Osteoblast (primary cell): Measurements from ENCODE around the gene AP4M1. TPM values are rescaled to one million over a fixed set of nuclear protein-coding genes. Genes with fewer than 3 reads are reported as not detected.

Source experiments
- DNase-seq: peaks from one replicate; pipeline ENCODE4 v3.0.0; 2011; ENCODE audit warnings: low spot score, mixed read lengths; ENCODE audit not compliant: insufficient read length; ENCODE audit errors: missing footprints
- H2AFZ ChIP-seq: 2 replicates; pipeline ENCODE4 v1.6.0; 2011; ENCODE audit warnings: mild to moderate bottlenecking, low read length
- H3K27ac ChIP-seq: 2 replicates; pipeline ENCODE4 v1.5.1; 2011; ENCODE audit warnings: mild to moderate bottlenecking, low read depth, low read length, moderate library complexity
- H3K27me3 ChIP-seq: 2 replicates; pipeline ENCODE4 v1.6.0; 2012; ENCODE audit warnings: mild to moderate bottlenecking, control low read depth, inconsistent platforms, low read length, moderate library complexity; ENCODE audit not compliant: insufficient read depth
- H3K36me3 ChIP-seq: 2 replicates; pipeline ENCODE4 v1.5.1; 2011; ENCODE audit warnings: mild to moderate bottlenecking, low read length, control low read depth, moderate library complexity; ENCODE audit not compliant: insufficient read depth
- H3K4me1 ChIP-seq: 2 replicates; pipeline ENCODE4 v1.5.1; 2011; ENCODE audit warnings: mild to moderate bottlenecking, low read length, control low read depth, moderate library complexity; ENCODE audit not compliant: insufficient read depth
- H3K4me2 ChIP-seq: 2 replicates; pipeline ENCODE4 v1.6.0; 2011; ENCODE audit warnings: mild to moderate bottlenecking, low read length; ENCODE audit not compliant: insufficient read depth
- H3K4me3 ChIP-seq: fragments of 200-600 bp; sonication (generic); 3 replicates; pipeline ENCODE4 v1.5.1; 2012; ENCODE audit warnings: mild to moderate bottlenecking, low read length, inconsistent platforms; ENCODE audit not compliant: insufficient read depth
- H3K79me2 ChIP-seq: 2 replicates; pipeline ENCODE4 v1.6.0; 2012; ENCODE audit warnings: mild to moderate bottlenecking, low read length, control low read depth, inconsistent platforms; ENCODE audit not compliant: insufficient read depth
- H3K9me3 ChIP-seq: 2 replicates; pipeline ENCODE4 v1.5.1; 2011; ENCODE audit warnings: low read depth, low read length, control low read depth
- H4K20me1 ChIP-seq: 2 replicates; pipeline ENCODE4 v1.6.0; 2012; ENCODE audit warnings: mild to moderate bottlenecking, low read length, control low read depth; ENCODE audit not compliant: insufficient read depth
- CTCF ChIP-seq: IDR thresholded peaks from 2 replicates; pipeline ENCODE4 v1.5.1; 2011; ENCODE audit warnings: mild to moderate bottlenecking, low read depth, low read length, moderate library complexity; ENCODE audit errors: extremely low read depth
- total RNA-seq: library from RNA; depleted of rRNA; stranded (reverse); fragments of >200 nt; gene quantifications from 2 replicates; pipeline ENCODE4 v1.2.3, GENCODE V29; 2012

Gene AP4M1
- total RNA-seq, 1 donor: 19.5 TPM

GRCh38 chr7:100085515-100085914, 15.9 kb upstream of the AP4M1 start:
- H3K79me2 ChIP-seq: peaks cover 25% of the 10 kb centered on the region
- H3K4me2 ChIP-seq: no peak overlapping the region
- peaks cover 2% of the 10 kb centered on the region for H4K20me1 ChIP-seq
- peaks cover 40% of the 10 kb centered on the region for H3K4me1 ChIP-seq
- no peaks in the 10 kb centered on the region for H3K9me3 ChIP-seq
- H3K27me3 ChIP-seq: no peaks in the 10 kb centered on the region
- no peak overlapping the region for H2AFZ ChIP-seq
- H3K36me3 ChIP-seq: peaks cover 4% of the 10 kb centered on the region
- no peak overlapping the region for H3K27ac ChIP-seq
- no peak for DNase-seq
- no peak overlapping the region for H3K4me3 ChIP-seq
- no peak for TF ChIP-seq CTCF

GRCh38 chr7:100087055-100087750, 14.2 kb upstream of the AP4M1 start:
- Histone ChIP-seq H4K20me1 (no peaks in the 10 kb centered on the region), H3K4me2 (peak overlapping the region; percentile 65), H3K9me3 (no peaks in the 10 kb centered on the region), H3K27me3 (no peaks in the 10 kb centered on the region), H3K4me3 (no peak overlapping the region), H2AFZ (peak overlapping the region; percentile 61), H3K36me3 (peaks cover 20% of the 10 kb centered on the region), H3K27ac (peak overlapping the region; percentile 84), H3K4me1 (peaks cover 33% of the 10 kb centered on the region), H3K79me2 (peaks cover 28% of the 10 kb centered on the region)
- TF ChIP-seq CTCF: no peak
- DNase-seq: peak; percentile 92

GRCh38 chr7:100088095-100088620, 13.3 kb upstream of the AP4M1 start:
- H3K4me1 ChIP-seq: peaks cover 31% of the 10 kb centered on the region
- no peaks in the 10 kb centered on the region for H4K20me1 ChIP-seq
- peak overlapping the region; percentile 79 for H2AFZ ChIP-seq
- H3K79me2 ChIP-seq: peaks cover 32% of the 10 kb centered on the region
- no peak for TF ChIP-seq CTCF
- H3K27ac ChIP-seq: peak overlapping the region; percentile 84
- H3K4me3 ChIP-seq: peak overlapping the region; percentile 92
- no peaks in the 10 kb centered on the region for H3K27me3 ChIP-seq
- peak overlapping the region; percentile 86 for H3K4me2 ChIP-seq
- H3K9me3 ChIP-seq: no peaks in the 10 kb centered on the region
- H3K36me3 ChIP-seq: peaks cover 30% of the 10 kb centered on the region
- DNase-seq: no peak

- H4K20me1 ChIP-seq: peaks cover 5% of the 10 kb centered on the region
- H3K9me3 ChIP-seq: no peaks in the 10 kb centered on the region
- H3K27me3 ChIP-seq: no peaks in the 10 kb centered on the region
- peaks cover 33% of the 10 kb centered on the region for H3K79me2 ChIP-seq
- peak within 1 kb of the TSS; percentile 84 for H3K27ac ChIP-seq
- peak within 1 kb of the TSS; percentile 92 for H3K4me3 ChIP-seq
- peak within 1 kb of the TSS; percentile 86 for H3K4me2 ChIP-seq
- H3K4me1 ChIP-seq: peaks cover 31% of the 10 kb centered on the region
- no peak for TF ChIP-seq CTCF
- H3K36me3 ChIP-seq: peaks cover 37% of the 10 kb centered on the region
- peak within 1 kb of the TSS; percentile 93 for H2AFZ ChIP-seq
- peak; percentile 93 for DNase-seq
Measured at GRCh38 chr7:100088621-100089457, 12.6 kb upstream of the AP4M1 start, which contains the start of gene COPS6. COPS6 (plus strand) TSS chr7:100088969; CDS start chr7:100088991, 22 bp downstream.
